ENCODE data around the gene OR2T27.

OR2T27 gene

GRCh38 chr1:248618878-248619277, 36.5 kb downstream of the OR2T27 start:
- peak; percentile 68 for TF ChIP-seq CTCF (IDR thresholded peaks at IDR 0.05; ENCODE audit: insufficient read depth, low read depth, low read length, missing control alignments)
- no peak overlapping the region for H3K4me3 ChIP-seq (ENCODE audit: low read depth, low read length)
- DNase-seq (ENCODE audit: low read depth), result peak; percentile 66

GRCh38 chr1:248618119-248618518, 37.2 kb downstream of the OR2T27 start:
- no peak overlapping the region for H3K4me3 ChIP-seq (ENCODE audit: low read depth, low read length)
- no peak for TF ChIP-seq CTCF (IDR thresholded peaks at IDR 0.05; ENCODE audit: insufficient read depth, low read depth, low read length, missing control alignments)
- no peak for DNase-seq (ENCODE audit: low read depth)

GRCh38 chr1:248613742-248614141, 41.6 kb downstream of the OR2T27 start:
- peak; percentile 42 for DNase-seq (ENCODE audit: low read depth)
- H3K4me3 ChIP-seq (ENCODE audit: low read depth, low read length), result no peak overlapping the region
- TF ChIP-seq CTCF (IDR thresholded peaks at IDR 0.05; ENCODE audit: insufficient read depth, low read depth, low read length, missing control alignments), result no peak

- TF ChIP-seq CTCF (IDR thresholded peaks at IDR 0.05; ENCODE audit: insufficient read depth, low read depth, low read length, missing control alignments), result peak; percentile 11
- peak; percentile 45 for DNase-seq (ENCODE audit: low read depth)
- H3K4me3 ChIP-seq (ENCODE audit: low read depth, low read length), result no peak overlapping the region
These were observed 43.4 kb downstream of the OR2T27 start for GRCh38 chr1:248611883-248612414.

- no peak for DNase-seq (ENCODE audit: low read depth)
- TF ChIP-seq CTCF (IDR thresholded peaks at IDR 0.05; ENCODE audit: insufficient read depth, low read depth, low read length, missing control alignments), result no peak
- no peak overlapping the region for H3K4me3 ChIP-seq (ENCODE audit: low read depth, low read length)
These were observed 45.0 kb downstream of the OR2T27 start for GRCh38 chr1:248610301-248610700.
